Endothelial cell (in vitro differentiated cells): Measurements from ENCODE around the gene SLC40A1. TPM values are rescaled to one million over a fixed set of nuclear protein-coding genes. Genes with fewer than 3 reads are reported as not detected.
"Not testable (repeated sequence)": the region's sequence is repeated elsewhere in the genome, so short reads cannot be mapped to it uniquely, and the experiment has no call there.

ENCODE experiments used
- DNase-seq: peaks from one replicate; pipeline ENCODE4 v3.0.0; 2021; ENCODE audit warnings: low spot score
- H3K27ac Mint-ChIP-seq: one replicate; pipeline ENCODE4 v1.8.0; 2021; ENCODE audit warnings: mixed read lengths, inconsistent platforms; ENCODE audit not compliant: unreplicated experiment
- H3K27me3 Mint-ChIP-seq: one replicate; pipeline ENCODE4 v1.8.0; 2021; ENCODE audit warnings: mild to moderate bottlenecking, moderate library complexity, mixed read lengths, inconsistent platforms; ENCODE audit not compliant: unreplicated experiment
- H3K36me3 Mint-ChIP-seq: one replicate; pipeline ENCODE4 v1.8.0; 2021; ENCODE audit warnings: mild to moderate bottlenecking, low read depth, mixed read lengths, inconsistent platforms; ENCODE audit not compliant: unreplicated experiment
- H3K4me1 Mint-ChIP-seq: one replicate; pipeline ENCODE4 v1.8.0; 2021; ENCODE audit warnings: mild to moderate bottlenecking, mixed read lengths, inconsistent platforms; ENCODE audit not compliant: unreplicated experiment
- H3K4me3 Mint-ChIP-seq: one replicate; pipeline ENCODE4 v1.8.0; 2021; ENCODE audit warnings: mild to moderate bottlenecking, mixed read lengths, inconsistent platforms; ENCODE audit not compliant: unreplicated experiment
- H3K9me3 Mint-ChIP-seq: one replicate; pipeline ENCODE4 v1.8.0; 2021; ENCODE audit warnings: mixed read lengths, inconsistent platforms; ENCODE audit not compliant: unreplicated experiment
- CTCF ChIP-seq: fragments of 200-600 bp; sonication (generic); IDR thresholded peaks from one replicate; pipeline ENCODE4 v1.5.0; 2021; ENCODE audit warnings: antibody characterized with exemption; ENCODE audit not compliant: unreplicated experiment
- total RNA-seq: library from RNA; stranded (reverse); fragmentation: NEBNext Ultra II Directional; extraction: Animal tissue kit (Norgen Biotek cat#: 25700); gene quantifications from one replicate; pipeline ENCODE4 v1.2.1, GENCODE V29; 2021; ENCODE audit not compliant: unreplicated experiment

Gene SLC40A1
- total RNA-seq, 1 donor from 2014 or later: 90.9 TPM

GRCh38 chr2:189609853-189610252, 29.3 kb upstream of the SLC40A1 start:
- Mint-ChIP-seq H3K27me3 (no peaks in the 10 kb centered on the region), H3K36me3 (no peaks in the 10 kb centered on the region), H3K27ac (no peak overlapping the region), H3K4me3 (no peak overlapping the region), H3K9me3 (no peaks in the 10 kb centered on the region), H3K4me1 (peaks cover 45% of the 10 kb centered on the region)
- TF ChIP-seq CTCF: no peak
- no peak for DNase-seq

GRCh38 chr2:189609423-189609816, 28.8 kb upstream of the SLC40A1 start:
- Mint-ChIP-seq H3K4me3 (no peak overlapping the region), H3K9me3 (no peaks in the 10 kb centered on the region), H3K4me1 (peaks cover 40% of the 10 kb centered on the region), H3K27ac (no peak overlapping the region), H3K27me3 (no peaks in the 10 kb centered on the region), H3K36me3 (no peaks in the 10 kb centered on the region)
- no peak for TF ChIP-seq CTCF
- DNase-seq: no peak

- TF ChIP-seq CTCF: no peak
- H3K27me3 Mint-ChIP-seq: no peaks in the 10 kb centered on the region
- DNase-seq: no peak
- no peak overlapping the region for H3K27ac Mint-ChIP-seq
- peaks cover 36% of the 10 kb centered on the region for H3K4me1 Mint-ChIP-seq
- H3K4me3 Mint-ChIP-seq: no peak overlapping the region
- no peaks in the 10 kb centered on the region for H3K9me3 Mint-ChIP-seq
- H3K36me3 Mint-ChIP-seq: no peaks in the 10 kb centered on the region
These were observed 28.3 kb upstream of the SLC40A1 start for GRCh38 chr2:189608795-189609422.

- DNase-seq: no peak
- H3K27me3 Mint-ChIP-seq: no peaks in the 10 kb centered on the region
- peaks cover 30% of the 10 kb centered on the region for H3K4me1 Mint-ChIP-seq
- no peak overlapping the region for H3K4me3 Mint-ChIP-seq
- no peaks in the 10 kb centered on the region for H3K36me3 Mint-ChIP-seq
- H3K9me3 Mint-ChIP-seq: no peaks in the 10 kb centered on the region
- no peak for TF ChIP-seq CTCF
- H3K27ac Mint-ChIP-seq: no peak overlapping the region
These were observed 27.6 kb upstream of the SLC40A1 start for GRCh38 chr2:189608170-189608569.

GRCh38 chr2:189602233-189602632, 21.6 kb upstream of the SLC40A1 start:
- no peak for TF ChIP-seq CTCF
- no peak overlapping the region for H3K27ac Mint-ChIP-seq
- H3K4me1 Mint-ChIP-seq: peaks cover 4% of the 10 kb centered on the region
- H3K4me3 Mint-ChIP-seq: no peak overlapping the region
- no peaks in the 10 kb centered on the region for H3K36me3 Mint-ChIP-seq
- no peaks in the 10 kb centered on the region for H3K27me3 Mint-ChIP-seq
- DNase-seq: no peak
- no peaks in the 10 kb centered on the region for H3K9me3 Mint-ChIP-seq

- not testable (repeated sequence) for H3K36me3 Mint-ChIP-seq, H3K27me3 Mint-ChIP-seq, H3K4me1 Mint-ChIP-seq, H3K4me3 Mint-ChIP-seq, DNase-seq, H3K27ac Mint-ChIP-seq, H3K9me3 Mint-ChIP-seq
These were observed 21.1 kb upstream of the SLC40A1 start for GRCh38 chr2:189601652-189602051.
